H1 (cell line): ENCODE data around the gene VDAC2. TPM values are rescaled to one million over a fixed set of nuclear protein-coding genes. Genes with fewer than 3 reads are reported as not detected.

Experiments
- CBX5 ChIP-seq: fragments of 300-800, 300-1000 bp; sonication (generic); IDR thresholded peaks from 2 replicates; pipeline ENCODE4 v1.7.1; 2016; ENCODE audit warnings: antibody characterized with exemption, low read length, low read depth
- CHD7 ChIP-seq: fragments of 300-600 bp; sonication (generic); IDR thresholded peaks from 2 replicates; pipeline ENCODE4 v1.7.1; 2012; ENCODE audit warnings: low read length, moderate library complexity, mild to moderate bottlenecking, inconsistent platforms; ENCODE audit not compliant: insufficient replicate concordance
- polyA plus RNA-seq, 7 experiments: library from polyadenylated mRNA; depleted of rRNA in 3 of 7; stranded (reverse) in 5 of 7; unstranded in 2 of 7; fragments of >200 nt in 5 of 7; fragments of 200-250 nt in 2 of 7; gene quantifications; 1 replicate in 5 of 7; 2 replicates in 1 of 7; 4 replicates in 1 of 7; pipeline versions ENCODE4 v1.2.1 to v1.2.3, GENCODE V29; 2011 to 2013; ENCODE audit warnings: missing spikeins in 2 of 7, mixed read lengths in 2 of 7
- total RNA-seq: library from RNA; stranded (reverse); fragmentation: NEBNext Ultra II Directional; extraction: Animal tissue kit (Norgen Biotek cat#: 25700); gene quantifications from 2 replicates; pipeline ENCODE4 v1.2.1, GENCODE V29; 2021

VDAC2 gene
- total and polyA plus RNA-seq, 2 of the 8 experiments (the other 6 are each of a cell fraction or from before 2014, with no cell fraction given): 89.8 to 284 TPM

- no peak for TF ChIP-seq CHD7
- TF ChIP-seq CBX5: no peak
These were observed 44.6 kb upstream of the VDAC2 start (continued) for GRCh38 chr10:75165684-75166622.
